HG02981 (cell line): ENCODE results near the gene RAB40C.

Source experiments
- ATAC-seq: cut with Tn5 transposase; IDR thresholded peaks from one replicate; pipeline ENCODE4 v1.9.1; 2021; ENCODE audit warnings: mild to moderate bottlenecking, moderate library complexity; ENCODE audit not compliant: unreplicated experiment

The RAB40C gene, protein sequence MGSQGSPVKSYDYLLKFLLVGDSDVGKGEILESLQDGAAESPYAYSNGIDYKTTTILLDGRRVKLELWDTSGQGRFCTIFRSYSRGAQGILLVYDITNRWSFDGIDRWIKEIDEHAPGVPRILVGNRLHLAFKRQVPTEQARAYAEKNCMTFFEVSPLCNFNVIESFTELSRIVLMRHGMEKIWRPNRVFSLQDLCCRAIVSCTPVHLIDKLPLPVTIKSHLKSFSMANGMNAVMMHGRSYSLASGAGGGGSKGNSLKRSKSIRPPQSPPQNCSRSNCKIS

DNA sequence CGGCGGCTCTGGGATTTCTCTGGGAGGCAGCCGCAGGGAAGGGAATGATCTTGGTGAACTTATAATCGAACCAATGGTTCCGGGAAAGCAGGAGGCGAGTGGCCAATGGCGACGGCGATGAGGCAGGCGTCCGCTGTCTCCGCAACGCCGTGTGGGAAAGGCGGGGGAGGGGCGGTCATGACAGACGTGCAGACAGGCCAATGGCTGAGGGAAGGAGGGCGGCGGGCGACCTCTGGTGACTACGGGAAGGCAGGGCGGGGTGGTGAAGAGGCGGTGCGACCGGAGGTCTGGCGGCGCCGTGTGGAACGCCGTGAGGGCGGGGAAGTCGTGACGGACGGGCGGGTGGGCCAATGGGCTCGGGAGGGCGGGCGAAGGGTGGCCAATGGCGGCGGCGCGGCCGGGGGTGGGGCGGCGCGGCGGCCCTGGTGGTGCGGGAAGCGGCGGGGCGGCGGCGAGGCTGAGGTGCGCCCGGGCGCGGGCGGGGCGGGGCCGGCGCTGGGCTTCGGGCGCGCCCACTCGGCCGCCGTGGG, at the start of gene RAB40C:
TSS of gene RAB40C (plus strand) at position 409 of the 530 bp plus-strand sequence. CDS start 226 bp downstream, outside the sequence.
- ATAC-seq = peak; percentile 72

GRCh38 chr16:540645-541340, 49.1 kb upstream of the RAB40C start:
- ATAC-seq = no peak

DNA sequence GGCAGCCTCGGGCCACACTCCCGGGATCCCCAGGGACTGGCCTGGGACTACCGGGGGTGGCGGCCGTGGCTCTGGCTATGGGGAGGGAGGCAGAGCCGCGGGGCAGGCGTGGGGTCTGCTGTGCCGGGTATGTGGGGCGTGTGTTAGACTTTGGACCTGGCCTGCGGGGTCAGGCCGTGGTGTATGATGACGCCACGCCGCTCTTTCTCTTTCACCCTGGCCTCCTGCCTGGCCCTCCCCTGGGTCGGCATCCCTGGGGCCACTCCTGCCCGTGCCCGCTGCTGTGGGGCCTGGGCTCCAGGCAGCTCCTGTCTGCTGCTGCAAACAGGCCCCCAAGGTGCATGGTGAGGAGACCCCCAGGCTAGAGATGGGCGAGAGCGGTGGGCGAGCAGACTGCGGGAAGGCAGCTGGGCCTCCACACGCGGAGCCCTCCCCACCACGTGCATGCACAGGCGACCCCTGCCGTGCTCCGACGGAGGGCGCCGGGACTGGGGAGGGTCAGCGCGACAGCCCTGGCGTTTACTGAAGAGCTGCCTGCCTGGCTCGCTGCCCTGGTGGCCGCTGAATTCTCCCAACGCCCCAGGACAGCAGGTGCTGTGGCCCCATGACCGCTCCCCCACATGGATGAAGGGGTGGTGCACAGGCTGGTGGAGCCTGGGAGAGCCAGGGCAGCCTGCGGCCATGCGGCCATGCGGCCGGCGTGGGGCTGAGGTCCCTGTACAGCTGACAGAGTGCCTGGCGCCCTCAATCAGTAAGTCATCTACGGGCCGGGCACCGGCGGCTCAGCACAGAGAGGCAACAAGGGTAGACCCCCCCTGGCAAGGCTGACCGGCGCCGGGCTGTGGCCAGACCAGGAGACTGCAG, 46.3 kb upstream of the RAB40C start:
- ATAC-seq = no peak

- ATAC-seq = no peak
Observed at GRCh38 chr16:544517-544916, 45.3 kb upstream of the RAB40C start.

- ATAC-seq = no peak
Observed at GRCh38 chr16:546909-547770, 42.7 kb upstream of the RAB40C start.

- ATAC-seq = no peak
Observed at GRCh38 chr16:548586-548985, 41.3 kb upstream of the RAB40C start.

- ATAC-seq = no peak
Observed at GRCh38 chr16:549544-550263, 40.2 kb upstream of the RAB40C start.

GRCh38 chr16:551210-551609, 38.7 kb upstream of the RAB40C start:
- no peak for ATAC-seq

GRCh38 chr16:552171-552570, 37.7 kb upstream of the RAB40C start:
- ATAC-seq = no peak

GRCh38 chr16:553601-554296, 36.1 kb upstream of the RAB40C start:
- ATAC-seq = no peak

GRCh38 chr16:554297-554621, 35.6 kb upstream of the RAB40C start:
- ATAC-seq = no peak

DNA sequence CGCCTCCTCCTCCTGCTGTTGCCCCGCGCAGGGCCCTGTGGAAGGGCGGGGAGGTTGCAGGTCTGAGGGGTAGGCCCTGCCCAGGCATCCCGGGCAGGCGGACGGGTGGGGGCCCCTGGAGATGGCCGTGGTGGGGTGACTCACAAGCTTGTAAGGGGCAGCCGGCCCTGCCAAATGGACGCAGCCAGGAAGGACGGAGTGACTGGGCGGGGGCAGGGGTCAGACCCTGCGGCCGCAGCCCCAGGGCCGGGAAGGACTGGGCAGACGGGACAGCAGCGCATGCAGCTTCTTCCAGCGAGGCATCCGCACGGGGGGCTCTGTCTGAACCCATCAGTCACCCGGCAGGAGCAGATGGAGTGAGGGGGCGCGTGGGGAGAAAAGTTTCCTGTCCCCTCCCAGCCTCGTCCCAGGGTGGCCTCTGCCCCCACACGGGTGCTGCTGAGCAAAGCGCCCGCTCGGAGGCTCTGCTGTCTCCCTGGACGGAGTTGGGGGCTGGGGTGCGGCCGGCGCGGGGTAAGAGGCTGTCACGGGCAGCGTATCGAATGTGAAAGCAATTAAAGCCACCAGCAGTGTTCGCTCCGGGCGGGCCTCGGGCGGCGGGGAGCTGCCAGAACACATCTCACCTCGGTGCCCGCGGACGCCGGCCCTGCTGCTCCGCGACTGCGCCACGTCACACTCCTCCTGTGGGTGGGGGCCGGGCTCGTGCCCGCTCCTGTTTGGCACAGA, 35.1 kb upstream of the RAB40C start:
- no peak for ATAC-seq

- no peak for ATAC-seq
Observed at GRCh38 chr16:555528-556473, 34.1 kb upstream of the RAB40C start.

- ATAC-seq = no peak
Observed at GRCh38 chr16:556474-557173, 33.2 kb upstream of the RAB40C start.

DNA sequence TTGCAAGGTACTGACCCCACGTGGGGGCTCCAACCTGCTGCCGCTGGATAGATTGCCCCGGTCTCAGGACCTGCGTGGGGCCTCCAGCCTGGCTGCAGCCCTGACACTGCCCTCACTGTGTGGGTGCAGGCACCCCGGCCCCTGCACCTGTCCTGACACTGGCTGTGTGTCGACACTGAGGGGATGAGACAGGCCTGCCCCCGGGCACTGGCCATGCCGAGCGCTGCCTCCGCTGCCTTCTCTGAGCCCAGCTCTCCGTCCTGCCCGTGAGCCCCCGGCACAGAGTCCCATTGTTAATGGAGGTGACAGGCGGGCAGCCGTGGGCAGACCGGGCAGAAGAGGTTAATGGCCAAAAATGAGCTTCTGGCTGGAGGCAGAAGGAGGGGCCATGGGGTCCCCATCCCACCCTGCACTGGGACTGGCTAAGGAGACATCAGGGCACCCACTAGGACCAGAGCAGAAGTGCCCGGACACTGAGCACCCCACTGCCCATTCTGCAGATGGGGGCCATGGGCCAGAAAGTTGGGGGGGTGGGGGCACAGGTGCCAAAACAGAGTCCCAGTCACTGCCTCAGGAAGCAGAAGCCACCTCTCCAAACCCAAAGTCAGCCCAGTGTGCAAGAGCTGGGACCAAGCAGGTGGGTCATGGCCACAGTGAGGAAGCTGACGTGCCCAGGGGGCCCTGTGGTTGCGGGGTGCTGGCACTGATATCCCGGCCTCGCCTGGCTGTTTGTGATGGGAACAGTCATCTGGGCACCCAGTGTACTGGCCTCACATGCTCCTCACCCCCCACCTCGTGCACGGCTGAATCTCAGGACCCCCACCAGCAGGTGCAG, 32.2 kb upstream of the RAB40C start:
- ATAC-seq = no peak
